Kidney (tissue), 14 donors: ENCODE results near the gene PDZD2. TPM values are rescaled to one million over a fixed set of nuclear protein-coding genes. Genes with fewer than 3 reads are reported as not detected.

Experiments
- DNase-seq, 5 donors: peaks; one replicate each; pipeline ENCODE4 v3.0.0-alpha.2; 2013 to 2020
- FAIRE-seq: peaks from 2 replicates; lab custom pipeline; 2012; peaks lifted over from hg19 to GRCh38; lab: Jason Lieb, UNC
- H3K27ac ChIP-seq, 2 donors: one replicate each; pipeline ENCODE4 v1.7.0; 2013; ENCODE audit warnings: low read depth in 2 of 2, low read length in 2 of 2, inconsistent platforms in 1 of 2
- H3K27me3 ChIP-seq: one replicate; pipeline ENCODE4 v1.7.1; 2013; ENCODE audit warnings: low read length, inconsistent platforms; ENCODE audit not compliant: control insufficient read depth, insufficient read depth
- H3K36me3 ChIP-seq, 3 donors: one replicate each; pipeline versions ENCODE4 v1.7.0 to v1.7.1; 2013; ENCODE audit warnings: low read length in 3 of 3, control low read depth in 1 of 3, inconsistent platforms in 1 of 3; ENCODE audit not compliant: insufficient read depth in 3 of 3, control insufficient read depth in 2 of 3
- H3K4me1 ChIP-seq, 3 donors: one replicate each; pipeline versions ENCODE4 v1.7.0 to v1.7.1; 2013; ENCODE audit warnings: low read length in 3 of 3, inconsistent platforms in 1 of 3, low read depth in 1 of 3; ENCODE audit not compliant: control insufficient read depth in 2 of 3, insufficient read depth in 2 of 3
- H3K4me3 ChIP-seq, 3 donors: one replicate each; pipeline versions ENCODE4 v1.7.0 to v1.8.1; 2013; ENCODE audit warnings: low read length in 3 of 3, control low read depth in 1 of 3, inconsistent platforms in 1 of 3
- H3K9ac ChIP-seq, 3 donors: one replicate each; pipeline versions ENCODE4 v1.7.0 to v1.7.1; 2013; ENCODE audit warnings: low read length in 3 of 3, control low read depth in 1 of 3, inconsistent platforms in 1 of 3
- H3K9me3 ChIP-seq, 3 donors: one replicate each; pipeline versions ENCODE4 v1.7.0 to v1.7.1; 2013; ENCODE audit warnings: low read length in 3 of 3, control low read depth in 1 of 3, inconsistent platforms in 1 of 3; ENCODE audit not compliant: control insufficient read depth in 2 of 3, insufficient read depth in 1 of 3
- intact Hi-C: fragments of 100-400 bp; cut with DNase I; formaldehyde crosslinking; loops from one replicate; pipeline ENCODE4 v1.11.1; 2022
- polyA plus RNA-seq: library from polyadenylated mRNA; stranded (reverse); fragments of 350-450 nt; fragmentation: Illumina TruSeq; extraction: RNeasy Lipid Tissue Mini Kit (QIAGEN cat#74804); gene quantifications from one replicate; pipeline ENCODE4 v1.2.3, GENCODE V29; 2014; ENCODE audit warnings: low read depth, low replicate concordance; ENCODE audit not compliant: insufficient read depth
- total RNA-seq: library from RNA; stranded (reverse); fragmentation: NEBNext Ultra II Directional; extraction: Animal tissue kit (Norgen Biotek cat#: 25700); gene quantifications from one replicate; pipeline ENCODE4 v1.2.1, GENCODE V29; 2021
- TF ChIP-seq, protein P1 (sequence below): IDR thresholded peaks from 3 replicates; pipeline ENCODE4 v1.5.1; 2012; ENCODE audit warnings: mild to moderate bottlenecking, moderate library complexity, borderline replicate concordance; ENCODE audit not compliant: insufficient read depth; ENCODE audit errors: extremely low read depth
- donor health status: control.
- donor health status: control.
- donor health status: control.
- donor health status: control.
- donor health status: control.
- donor health status: DM: yes; HTN: yes; CAD: no.
- donor health status: Normal renal cell carcinoma (clear cell type).

The PDZD2 gene
- total and polyA plus RNA-seq, 2 donors from 2014 or later = 6.2 to 14.8 TPM

GRCh38 chr5:31911291-31912265, 272.6 kb downstream of the PDZD2 start:
- Histone ChIP-seq H3K27ac (no peak overlapping the region), H3K4me3 (no peak overlapping the region)
- no peak for DNase-seq

DNA sequence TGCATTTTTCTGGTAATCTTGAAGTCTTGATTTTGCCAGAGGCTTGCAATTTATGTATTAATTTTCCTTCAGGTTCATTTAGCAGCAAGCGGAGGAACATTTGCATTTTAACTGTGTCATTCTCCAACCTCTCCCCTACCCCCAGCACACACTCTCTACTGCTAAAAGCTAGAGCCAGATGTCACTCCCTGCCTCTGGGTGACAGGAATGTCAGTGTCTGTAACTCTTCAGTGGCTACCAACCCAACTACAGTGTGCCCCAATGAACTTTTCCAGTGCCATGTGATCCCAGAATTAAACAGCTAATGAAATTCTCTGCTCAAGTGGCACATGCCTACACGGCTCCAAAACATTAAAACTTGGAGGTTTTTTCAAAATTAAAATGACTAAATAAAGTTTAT, 274.9 kb downstream of the PDZD2 start:
- TF ChIP-seq, protein P1, sequence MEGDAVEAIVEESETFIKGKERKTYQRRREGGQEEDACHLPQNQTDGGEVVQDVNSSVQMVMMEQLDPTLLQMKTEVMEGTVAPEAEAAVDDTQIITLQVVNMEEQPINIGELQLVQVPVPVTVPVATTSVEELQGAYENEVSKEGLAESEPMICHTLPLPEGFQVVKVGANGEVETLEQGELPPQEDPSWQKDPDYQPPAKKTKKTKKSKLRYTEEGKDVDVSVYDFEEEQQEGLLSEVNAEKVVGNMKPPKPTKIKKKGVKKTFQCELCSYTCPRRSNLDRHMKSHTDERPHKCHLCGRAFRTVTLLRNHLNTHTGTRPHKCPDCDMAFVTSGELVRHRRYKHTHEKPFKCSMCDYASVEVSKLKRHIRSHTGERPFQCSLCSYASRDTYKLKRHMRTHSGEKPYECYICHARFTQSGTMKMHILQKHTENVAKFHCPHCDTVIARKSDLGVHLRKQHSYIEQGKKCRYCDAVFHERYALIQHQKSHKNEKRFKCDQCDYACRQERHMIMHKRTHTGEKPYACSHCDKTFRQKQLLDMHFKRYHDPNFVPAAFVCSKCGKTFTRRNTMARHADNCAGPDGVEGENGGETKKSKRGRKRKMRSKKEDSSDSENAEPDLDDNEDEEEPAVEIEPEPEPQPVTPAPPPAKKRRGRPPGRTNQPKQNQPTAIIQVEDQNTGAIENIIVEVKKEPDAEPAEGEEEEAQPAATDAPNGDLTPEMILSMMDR = no peak
- intact Hi-C loops = no loop called here

More at GRCh38 chr5:31911291-31912265, 272.6 kb downstream of the PDZD2 start:
- no peaks in the 10 kb centered on the region for H3K4me1 ChIP-seq
- H3K9me3 ChIP-seq = no peaks in the 10 kb centered on the region
- H3K9ac ChIP-seq = no peak overlapping the region
- no peak for FAIRE-seq
- intact Hi-C loops = no loop called here
- H3K36me3 ChIP-seq = no peaks in the 10 kb centered on the region
- H3K27me3 ChIP-seq = no peaks in the 10 kb centered on the region
- TF ChIP-seq, protein P1 = no peak

DNA sequence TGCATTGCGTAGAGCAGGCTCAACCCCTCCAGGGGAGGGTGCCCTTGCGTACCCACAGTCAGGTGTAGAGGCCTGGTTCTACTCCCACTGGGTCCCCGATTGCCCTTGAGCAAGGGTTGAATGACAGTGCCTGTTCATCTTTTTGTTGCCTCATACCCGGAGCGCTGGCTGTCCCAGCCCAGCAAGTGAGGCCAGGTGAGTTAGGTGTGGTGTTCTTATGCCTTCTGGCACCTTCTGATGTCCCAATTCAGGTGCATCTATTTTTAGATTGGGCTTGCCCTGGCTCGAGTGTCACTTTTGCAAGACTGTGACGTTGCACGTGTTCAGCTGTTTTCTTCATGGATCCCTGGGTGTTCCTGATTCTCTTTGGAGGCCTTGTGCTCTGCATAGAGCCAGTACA, 277.4 kb downstream of the PDZD2 start:
- Histone ChIP-seq H3K4me1 (no peaks in the 10 kb centered on the region), H3K9me3 (no peaks in the 10 kb centered on the region), H3K27ac (no peak overlapping the region), H3K4me3 (no peak overlapping the region), H3K36me3 (no peaks in the 10 kb centered on the region), H3K27me3 (no peaks in the 10 kb centered on the region), H3K9ac (no peak overlapping the region)
- DNase-seq = no peak
- TF ChIP-seq, protein P1 = no peak
- intact Hi-C loops = no loop called here
- no peak for FAIRE-seq

More for the DNA sequence above, 274.9 kb downstream of the PDZD2 start:
- Histone ChIP-seq H3K9ac (no peak overlapping the region), H3K27ac (no peak overlapping the region), H3K4me1 (no peaks in the 10 kb centered on the region), H3K27me3 (no peaks in the 10 kb centered on the region), H3K9me3 (no peaks in the 10 kb centered on the region), H3K36me3 (no peaks in the 10 kb centered on the region), H3K4me3 (no peak overlapping the region)
- peak in 1 of 5 donors; percentile 35 for DNase-seq
- FAIRE-seq = no peak
